GM12892 (cell line): ENCODE data around the gene NBEA.

Experiments used
- POLR2AphosphoS5 ChIP-seq: IDR thresholded peaks from 2 replicates; pipeline ENCODE4 v1.6.1; 2011; ENCODE audit warnings: low read depth, low read length, control low read depth
- TAF1 ChIP-seq: IDR thresholded peaks from 2 replicates; pipeline ENCODE4 v1.6.1; 2011; ENCODE audit warnings: low read depth, mild to moderate bottlenecking, control low read depth, low read length, borderline replicate concordance

- TF ChIP-seq POLR2AphosphoS5 (no peak), TAF1 (no peak)
Measured at GRCh38 chr13:35483761-35484160, 541.7 kb downstream of the NBEA start.
